HL-60 (cell line): Measurements from ENCODE around the gene SNX8.
A peak's percentile ranks its signal among the peaks of the same experiment; 100 is the strongest.

Source experiments
- DNase-seq, 2 experiments: peaks; one replicate each; pipeline ENCODE4 v3.0.0-alpha.2; 2010 to 2020; ENCODE audit warnings: low read depth in 1 of 2, low spot score in 1 of 2
- H3K27ac ChIP-seq: fragments of 250-450 bp; sonication (Bioruptor Pico); replicated peaks from 2 replicates; pipeline ENCODE4 v1.5.1; 2020; ENCODE audit warnings: mild to moderate bottlenecking, moderate library complexity
- H3K27me3 ChIP-seq: fragments of 250-450 bp; sonication (Bioruptor Pico); 2 replicates; pipeline ENCODE4 v1.5.1; 2021; ENCODE audit warnings: mild to moderate bottlenecking, moderate library complexity; ENCODE audit not compliant: insufficient read depth, poor library complexity, severe bottlenecking
- H3K4me3 ChIP-seq: replicated peaks from 2 replicates; pipeline ENCODE4 v1.5.1; 2011; ENCODE audit warnings: mild to moderate bottlenecking, control low read depth, low read length; ENCODE audit not compliant: insufficient read depth
- GABPA ChIP-seq: IDR thresholded peaks from 2 replicates; pipeline ENCODE4 v1.6.1; 2012; ENCODE audit warnings: low read depth
- POLR2AphosphoS5 ChIP-seq: IDR thresholded peaks from 2 replicates; pipeline ENCODE4 v1.6.1; 2012; ENCODE audit warnings: low read depth
- SPI1 ChIP-seq: IDR thresholded peaks from 2 replicates; pipeline ENCODE4 v1.6.1; 2012; ENCODE audit warnings: low read depth, mild to moderate bottlenecking, borderline replicate concordance
- TF ChIP-seq, protein P1 (sequence below): IDR thresholded peaks from one replicate; pipeline ENCODE4 v1.5.1; 2011; ENCODE audit warnings: low read length, control low read depth, inconsistent platforms; ENCODE audit not compliant: insufficient read depth
- TF ChIP-seq, protein P2 (sequence below): IDR thresholded peaks from 2 replicates; pipeline ENCODE4 v1.6.1; 2012; ENCODE audit warnings: low read depth; ENCODE audit not compliant: insufficient replicate concordance

Gene SNX8

DNA sequence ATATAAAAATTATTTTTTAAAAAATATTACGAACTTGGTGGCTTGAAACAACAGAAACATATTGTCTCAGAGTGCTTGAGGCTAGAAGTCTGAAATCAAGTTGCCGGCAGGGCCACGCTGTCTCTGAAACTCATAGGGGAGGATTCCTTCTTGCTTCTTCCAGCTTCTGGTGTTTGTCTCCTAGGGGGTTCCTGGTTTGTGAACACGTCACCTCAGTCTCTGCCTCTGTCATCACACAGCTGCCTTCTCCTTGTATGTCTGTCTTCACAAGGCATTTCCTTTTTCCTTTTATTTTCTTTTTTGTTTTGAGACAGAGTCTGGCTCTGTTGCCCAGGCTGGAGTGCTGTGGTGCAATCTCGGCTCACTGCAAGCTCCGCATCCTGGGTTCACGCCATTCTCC lies 12.7 kb upstream of the SNX8 start:
- TF ChIP-seq POLR2AphosphoS5 = no peak
- TF ChIP-seq, protein P1, sequence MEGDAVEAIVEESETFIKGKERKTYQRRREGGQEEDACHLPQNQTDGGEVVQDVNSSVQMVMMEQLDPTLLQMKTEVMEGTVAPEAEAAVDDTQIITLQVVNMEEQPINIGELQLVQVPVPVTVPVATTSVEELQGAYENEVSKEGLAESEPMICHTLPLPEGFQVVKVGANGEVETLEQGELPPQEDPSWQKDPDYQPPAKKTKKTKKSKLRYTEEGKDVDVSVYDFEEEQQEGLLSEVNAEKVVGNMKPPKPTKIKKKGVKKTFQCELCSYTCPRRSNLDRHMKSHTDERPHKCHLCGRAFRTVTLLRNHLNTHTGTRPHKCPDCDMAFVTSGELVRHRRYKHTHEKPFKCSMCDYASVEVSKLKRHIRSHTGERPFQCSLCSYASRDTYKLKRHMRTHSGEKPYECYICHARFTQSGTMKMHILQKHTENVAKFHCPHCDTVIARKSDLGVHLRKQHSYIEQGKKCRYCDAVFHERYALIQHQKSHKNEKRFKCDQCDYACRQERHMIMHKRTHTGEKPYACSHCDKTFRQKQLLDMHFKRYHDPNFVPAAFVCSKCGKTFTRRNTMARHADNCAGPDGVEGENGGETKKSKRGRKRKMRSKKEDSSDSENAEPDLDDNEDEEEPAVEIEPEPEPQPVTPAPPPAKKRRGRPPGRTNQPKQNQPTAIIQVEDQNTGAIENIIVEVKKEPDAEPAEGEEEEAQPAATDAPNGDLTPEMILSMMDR = no peak
- TF ChIP-seq, protein P2, sequence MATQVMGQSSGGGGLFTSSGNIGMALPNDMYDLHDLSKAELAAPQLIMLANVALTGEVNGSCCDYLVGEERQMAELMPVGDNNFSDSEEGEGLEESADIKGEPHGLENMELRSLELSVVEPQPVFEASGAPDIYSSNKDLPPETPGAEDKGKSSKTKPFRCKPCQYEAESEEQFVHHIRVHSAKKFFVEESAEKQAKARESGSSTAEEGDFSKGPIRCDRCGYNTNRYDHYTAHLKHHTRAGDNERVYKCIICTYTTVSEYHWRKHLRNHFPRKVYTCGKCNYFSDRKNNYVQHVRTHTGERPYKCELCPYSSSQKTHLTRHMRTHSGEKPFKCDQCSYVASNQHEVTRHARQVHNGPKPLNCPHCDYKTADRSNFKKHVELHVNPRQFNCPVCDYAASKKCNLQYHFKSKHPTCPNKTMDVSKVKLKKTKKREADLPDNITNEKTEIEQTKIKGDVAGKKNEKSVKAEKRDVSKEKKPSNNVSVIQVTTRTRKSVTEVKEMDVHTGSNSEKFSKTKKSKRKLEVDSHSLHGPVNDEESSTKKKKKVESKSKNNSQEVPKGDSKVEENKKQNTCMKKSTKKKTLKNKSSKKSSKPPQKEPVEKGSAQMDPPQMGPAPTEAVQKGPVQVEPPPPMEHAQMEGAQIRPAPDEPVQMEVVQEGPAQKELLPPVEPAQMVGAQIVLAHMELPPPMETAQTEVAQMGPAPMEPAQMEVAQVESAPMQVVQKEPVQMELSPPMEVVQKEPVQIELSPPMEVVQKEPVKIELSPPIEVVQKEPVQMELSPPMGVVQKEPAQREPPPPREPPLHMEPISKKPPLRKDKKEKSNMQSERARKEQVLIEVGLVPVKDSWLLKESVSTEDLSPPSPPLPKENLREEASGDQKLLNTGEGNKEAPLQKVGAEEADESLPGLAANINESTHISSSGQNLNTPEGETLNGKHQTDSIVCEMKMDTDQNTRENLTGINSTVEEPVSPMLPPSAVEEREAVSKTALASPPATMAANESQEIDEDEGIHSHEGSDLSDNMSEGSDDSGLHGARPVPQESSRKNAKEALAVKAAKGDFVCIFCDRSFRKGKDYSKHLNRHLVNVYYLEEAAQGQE = no peak
- TF ChIP-seq SPI1 = no peak
- no peak for TF ChIP-seq GABPA
- H3K4me3 ChIP-seq = no peak overlapping the region
- no peaks in the 10 kb centered on the region for H3K27me3 ChIP-seq
- no peak overlapping the region for H3K27ac ChIP-seq
- no peak for DNase-seq

DNA sequence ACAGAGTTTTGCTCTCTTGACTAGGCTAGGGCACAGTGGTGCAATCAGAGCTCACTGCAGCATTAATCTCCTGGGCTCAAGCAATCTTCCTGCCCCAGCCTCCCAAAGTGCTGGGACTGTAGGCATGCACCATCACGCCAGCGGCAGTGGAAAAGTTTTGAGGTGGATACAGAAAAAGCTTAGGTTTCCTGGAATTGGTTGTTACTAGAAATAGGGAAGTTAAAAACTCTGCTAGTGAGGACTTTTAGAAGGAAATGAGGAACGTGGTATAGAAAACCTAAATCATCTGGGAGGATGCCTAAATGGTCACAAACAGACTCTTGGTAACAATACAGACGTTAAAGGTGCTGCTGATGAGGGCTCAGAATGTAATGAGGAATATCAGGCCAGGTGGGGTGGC lies 10.9 kb upstream of the SNX8 start:
- Histone ChIP-seq H3K27me3 (no peaks in the 10 kb centered on the region), H3K27ac (no peak overlapping the region), H3K4me3 (no peak overlapping the region)
- no peak for DNase-seq
- TF ChIP-seq, protein P2 = no peak
- TF ChIP-seq SPI1 = peak; percentile 16; the same call in 1 of the 2 replicates

DNA sequence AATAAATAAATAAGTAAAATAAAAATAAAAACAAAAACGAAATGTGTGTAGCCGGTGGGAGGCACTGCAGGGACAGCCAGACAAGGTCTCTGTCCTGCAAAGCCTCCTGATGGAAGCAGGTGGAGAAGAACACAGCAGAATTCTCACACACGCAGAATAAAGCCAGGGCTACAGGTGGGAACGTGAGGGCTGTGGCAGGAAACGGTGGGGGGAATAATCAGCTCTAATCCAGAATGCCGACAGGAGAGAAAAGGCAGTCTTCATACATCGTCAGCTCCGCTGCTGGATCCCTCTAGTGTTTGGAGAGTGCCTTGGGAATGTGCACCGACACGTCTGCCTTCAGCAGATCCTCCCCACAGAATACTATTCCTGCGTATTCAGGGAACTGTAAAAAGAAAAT lies 6.8 kb upstream of the SNX8 start:
- no peak for TF ChIP-seq SPI1
- no peak for TF ChIP-seq POLR2AphosphoS5
- TF ChIP-seq, protein P2 = no peak
- TF ChIP-seq, protein P1 = no peak
- H3K27me3 ChIP-seq = no peaks in the 10 kb centered on the region
- H3K27ac ChIP-seq = no peak overlapping the region
- no peak for DNase-seq
- no peak overlapping the region for H3K4me3 ChIP-seq
